RWPE1 (cell line): ENCODE data around the gene MC4R.

ENCODE experiments used
- CTCF ChIA-PET: fragments of 350-600 bp; sonication (Branson Sonifier 250); formaldehyde crosslinking; extraction: SDS; loops from one replicate; lab custom pipeline; 2021; lab: Yijun Ruan, JAX
- POLR2A ChIA-PET: fragments of 400-600 bp; formaldehyde crosslinking; extraction: SDS; loops from one replicate; lab custom pipeline; 2020; ENCODE audit warnings: antibody characterized with exemption; ENCODE audit not compliant: low non-redundant PET; lab: Yijun Ruan, JAX
- DNase-seq: peaks from one replicate; pipeline ENCODE4 v3.0.0; 2012; ENCODE audit warnings: low spot score
- H3K27ac ChIP-seq: fragments of 450-650 bp; 2 replicates; pipeline ENCODE4 v1.5.1; 2017
- TF ChIP-seq, protein P1 (sequence below): fragments of 450-650 bp; conservative IDR thresholded peaks from 2 replicates; pipeline ENCODE4 v1.5.1; 2017; ENCODE audit warnings: low read depth, mild to moderate bottlenecking

Gene MC4R

DNA sequence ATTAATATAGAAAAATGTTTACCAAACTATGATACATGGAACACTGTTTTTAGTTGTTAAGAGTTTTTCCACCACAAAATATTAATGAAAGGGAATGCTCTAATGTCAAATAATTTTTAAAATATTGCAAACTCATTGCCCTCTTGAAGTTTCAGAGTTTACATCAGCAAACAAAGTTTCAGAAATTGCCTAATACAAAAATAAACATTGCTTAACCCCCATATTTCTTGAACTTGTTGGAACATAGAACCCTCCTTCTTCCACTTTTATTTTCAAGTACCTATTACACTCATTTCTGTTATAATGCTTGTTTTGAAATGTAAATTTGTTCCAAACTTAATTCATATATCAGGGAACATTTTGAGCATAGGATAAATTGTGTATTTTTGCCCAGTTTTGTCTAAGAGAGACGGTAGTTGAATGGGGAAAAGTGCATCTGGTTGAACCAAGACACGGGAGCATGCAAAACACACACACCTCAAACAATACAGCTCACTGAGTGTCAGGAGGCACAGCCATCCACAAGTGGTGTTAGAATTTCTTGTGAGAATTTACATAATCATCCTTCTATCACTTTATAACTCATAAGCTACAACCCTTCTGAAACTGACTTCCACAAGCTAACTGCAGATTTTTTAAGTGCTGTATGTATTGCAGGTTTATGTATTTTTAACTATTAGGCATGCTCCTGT, 5.3 kb upstream of the MC4R start:
- no peak for DNase-seq
- TF ChIP-seq, protein P1, sequence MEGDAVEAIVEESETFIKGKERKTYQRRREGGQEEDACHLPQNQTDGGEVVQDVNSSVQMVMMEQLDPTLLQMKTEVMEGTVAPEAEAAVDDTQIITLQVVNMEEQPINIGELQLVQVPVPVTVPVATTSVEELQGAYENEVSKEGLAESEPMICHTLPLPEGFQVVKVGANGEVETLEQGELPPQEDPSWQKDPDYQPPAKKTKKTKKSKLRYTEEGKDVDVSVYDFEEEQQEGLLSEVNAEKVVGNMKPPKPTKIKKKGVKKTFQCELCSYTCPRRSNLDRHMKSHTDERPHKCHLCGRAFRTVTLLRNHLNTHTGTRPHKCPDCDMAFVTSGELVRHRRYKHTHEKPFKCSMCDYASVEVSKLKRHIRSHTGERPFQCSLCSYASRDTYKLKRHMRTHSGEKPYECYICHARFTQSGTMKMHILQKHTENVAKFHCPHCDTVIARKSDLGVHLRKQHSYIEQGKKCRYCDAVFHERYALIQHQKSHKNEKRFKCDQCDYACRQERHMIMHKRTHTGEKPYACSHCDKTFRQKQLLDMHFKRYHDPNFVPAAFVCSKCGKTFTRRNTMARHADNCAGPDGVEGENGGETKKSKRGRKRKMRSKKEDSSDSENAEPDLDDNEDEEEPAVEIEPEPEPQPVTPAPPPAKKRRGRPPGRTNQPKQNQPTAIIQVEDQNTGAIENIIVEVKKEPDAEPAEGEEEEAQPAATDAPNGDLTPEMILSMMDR = no peak
- H3K27ac ChIP-seq = no peak overlapping the region
- ChIA-PET CTCF (no interaction called here), POLR2A (no interaction called here)

DNA sequence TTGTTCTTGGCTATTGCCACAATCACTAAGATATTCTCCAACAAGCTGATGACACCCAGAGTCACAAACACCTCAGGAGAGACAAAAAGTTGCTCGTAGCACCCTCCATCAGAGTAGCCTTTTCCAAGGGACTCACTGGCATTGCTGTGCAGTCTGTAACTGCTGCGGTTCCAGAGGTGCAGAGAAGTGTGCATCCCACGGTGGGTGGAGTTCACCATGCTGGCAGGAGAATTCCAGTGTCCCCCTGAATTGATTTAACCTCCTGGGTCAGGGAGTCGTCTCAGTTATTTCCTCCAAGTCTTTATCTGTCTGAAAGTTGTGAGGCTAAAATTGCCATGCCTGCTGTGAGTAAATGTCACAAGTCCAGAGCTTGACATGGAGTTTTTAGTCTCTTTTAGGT, 443 bp downstream of the MC4R start:
- ChIA-PET POLR2A (no interaction called here), CTCF (no interaction called here)
- TF ChIP-seq, protein P1 = no peak
- no peak for DNase-seq
- no peak overlapping the region for H3K27ac ChIP-seq

DNA sequence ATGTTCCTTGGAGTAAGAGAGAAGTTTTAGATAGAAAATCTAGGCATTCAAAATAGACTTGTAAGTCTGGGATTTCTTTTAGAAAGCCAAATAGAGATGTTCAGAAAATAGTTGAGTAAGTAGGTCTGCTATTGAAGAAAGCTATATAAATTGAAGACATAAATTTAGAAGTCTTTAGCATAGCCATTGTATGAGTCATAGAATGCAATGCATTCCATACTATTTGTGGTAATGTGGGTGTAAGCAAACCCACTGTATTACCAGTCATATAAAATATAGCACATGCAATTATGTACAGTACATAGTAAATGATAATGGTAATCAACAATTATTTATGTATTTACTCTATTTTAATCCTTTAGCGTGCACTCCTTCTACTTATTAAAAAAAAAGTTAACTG, 14.1 kb downstream of the MC4R start:
- POLR2A ChIA-PET = no interaction called here
- H3K27ac ChIP-seq = no peak overlapping the region
- CTCF ChIA-PET = no interaction called here
- TF ChIP-seq, protein P1 = no peak
- DNase-seq = peak; percentile 6

DNA sequence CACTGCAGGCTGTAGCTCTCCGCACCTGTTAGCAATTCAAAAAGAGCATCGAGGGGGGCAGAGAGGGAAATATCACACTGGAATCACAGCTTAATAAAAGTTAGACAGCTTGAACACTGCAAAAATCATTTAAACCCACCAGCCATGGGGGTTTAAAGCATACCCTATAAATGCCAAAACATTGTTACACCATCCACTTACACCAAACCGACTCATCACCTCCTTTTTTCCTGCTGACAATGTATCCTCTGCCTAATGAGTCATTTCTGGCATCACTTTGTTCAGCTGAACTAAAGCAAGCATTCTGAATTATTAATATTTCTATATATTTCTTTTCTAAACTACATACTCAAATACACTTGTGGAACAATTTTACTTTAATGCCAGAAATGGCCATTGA, 21.6 kb downstream of the MC4R start:
- TF ChIP-seq, protein P1 = no peak
- DNase-seq = no peak
- H3K27ac ChIP-seq = no peak overlapping the region
- ChIA-PET CTCF (no interaction called here), POLR2A (no interaction called here)

DNA sequence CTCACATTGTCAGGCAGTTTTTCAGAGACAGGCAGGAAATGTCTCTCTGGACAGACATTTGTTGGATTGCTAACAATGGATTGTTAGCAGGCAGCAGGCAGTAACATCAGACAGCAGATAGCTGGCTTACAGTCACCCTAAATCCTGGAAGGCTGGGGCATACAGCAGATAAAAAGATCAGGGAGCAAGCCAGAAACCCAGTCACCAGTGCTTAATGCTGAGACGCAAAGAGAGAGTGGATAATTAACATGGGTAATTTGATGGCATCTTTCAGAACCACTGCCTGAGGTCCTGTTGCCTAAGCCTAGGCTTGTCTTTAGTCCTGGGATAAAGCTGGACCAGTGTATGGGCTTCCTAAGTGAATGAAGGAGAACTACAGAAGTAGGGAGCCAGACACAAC, 22.4 kb downstream of the MC4R start:
- ChIA-PET POLR2A (no interaction called here), CTCF (no interaction called here)
- TF ChIP-seq, protein P1 = no peak
- no peak overlapping the region for H3K27ac ChIP-seq
- DNase-seq = no peak

DNA sequence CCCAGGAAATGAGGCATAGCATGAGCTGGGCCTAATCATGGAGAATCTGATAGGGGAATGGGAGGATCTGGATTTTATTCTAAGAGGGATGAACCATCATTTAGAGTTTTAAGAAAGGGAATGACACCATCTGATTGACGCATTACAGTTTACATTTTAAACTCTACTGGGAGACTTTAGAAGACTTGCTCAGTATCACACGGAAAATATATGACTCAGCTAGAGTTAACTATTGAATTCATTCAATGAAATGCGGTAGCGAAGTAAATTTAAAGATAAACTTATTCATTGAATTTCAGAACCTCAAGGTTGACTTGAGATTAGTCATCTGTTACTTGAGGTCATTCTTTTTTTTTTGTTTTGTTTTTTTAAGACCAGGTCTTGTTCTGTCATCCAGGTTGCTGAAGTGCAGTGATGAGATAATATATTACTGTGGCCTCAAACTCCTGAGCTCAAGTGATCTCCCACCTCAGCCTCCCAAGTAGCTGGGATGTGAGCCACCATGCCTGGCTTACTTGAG, 25.0 kb downstream of the MC4R start:
- TF ChIP-seq, protein P1 = no peak
- no peak overlapping the region for H3K27ac ChIP-seq
- CTCF ChIA-PET = no interaction called here

More for the DNA sequence above, 25.0 kb downstream of the MC4R start:
- DNase-seq = no peak
- POLR2A ChIA-PET = no interaction called here
